Ovary (tissue), 3 donors: Measurements from ENCODE around the gene RPS24.

Source experiments
- POLR2A ChIP-seq: fragments of 450-650 bp; IDR thresholded peaks from one replicate; pipeline ENCODE4 v1.6.1; 2017; ENCODE audit warnings: antibody characterized with exemption, mild to moderate bottlenecking, moderate library complexity
- TF ChIP-seq, protein P1 (sequence below), 3 donors: fragments of 450-650 bp in 2 of 3; fragments of 200-600 bp in 1 of 3; IDR thresholded peaks; one replicate each; pipeline versions ENCODE4 v1.5.1 to v1.8.0; 2016 to 2022; ENCODE audit warnings: antibody characterized with exemption in 3 of 3, mild to moderate bottlenecking in 1 of 3
- donor health status: DM: no; HTN: no; CAD: no.

GRCh38 chr10:78042058-78042751 lies 8.5 kb downstream of the RPS24 start:
- TF ChIP-seq, protein P1, sequence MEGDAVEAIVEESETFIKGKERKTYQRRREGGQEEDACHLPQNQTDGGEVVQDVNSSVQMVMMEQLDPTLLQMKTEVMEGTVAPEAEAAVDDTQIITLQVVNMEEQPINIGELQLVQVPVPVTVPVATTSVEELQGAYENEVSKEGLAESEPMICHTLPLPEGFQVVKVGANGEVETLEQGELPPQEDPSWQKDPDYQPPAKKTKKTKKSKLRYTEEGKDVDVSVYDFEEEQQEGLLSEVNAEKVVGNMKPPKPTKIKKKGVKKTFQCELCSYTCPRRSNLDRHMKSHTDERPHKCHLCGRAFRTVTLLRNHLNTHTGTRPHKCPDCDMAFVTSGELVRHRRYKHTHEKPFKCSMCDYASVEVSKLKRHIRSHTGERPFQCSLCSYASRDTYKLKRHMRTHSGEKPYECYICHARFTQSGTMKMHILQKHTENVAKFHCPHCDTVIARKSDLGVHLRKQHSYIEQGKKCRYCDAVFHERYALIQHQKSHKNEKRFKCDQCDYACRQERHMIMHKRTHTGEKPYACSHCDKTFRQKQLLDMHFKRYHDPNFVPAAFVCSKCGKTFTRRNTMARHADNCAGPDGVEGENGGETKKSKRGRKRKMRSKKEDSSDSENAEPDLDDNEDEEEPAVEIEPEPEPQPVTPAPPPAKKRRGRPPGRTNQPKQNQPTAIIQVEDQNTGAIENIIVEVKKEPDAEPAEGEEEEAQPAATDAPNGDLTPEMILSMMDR (IDR thresholded peaks at IDR 0.05), result no peak
- TF ChIP-seq POLR2A, result no peak
